Astrocyte (in vitro differentiated cells and primary cell): ENCODE measurements around the gene MOB3A.

Experiments
- EZH2 ChIP-seq: IDR thresholded peaks from 2 replicates; pipeline ENCODE4 v1.6.1; 2012; ENCODE audit warnings: mild to moderate bottlenecking, low read length, inconsistent platforms; ENCODE audit not compliant: insufficient read depth
- TF ChIP-seq, protein P1 (sequence below): IDR thresholded peaks from 2 replicates; pipeline ENCODE4 v1.5.1; 2011; ENCODE audit warnings: low read depth, mild to moderate bottlenecking, inconsistent platforms, low read length, moderate library complexity; ENCODE audit not compliant: insufficient read depth

DNA sequence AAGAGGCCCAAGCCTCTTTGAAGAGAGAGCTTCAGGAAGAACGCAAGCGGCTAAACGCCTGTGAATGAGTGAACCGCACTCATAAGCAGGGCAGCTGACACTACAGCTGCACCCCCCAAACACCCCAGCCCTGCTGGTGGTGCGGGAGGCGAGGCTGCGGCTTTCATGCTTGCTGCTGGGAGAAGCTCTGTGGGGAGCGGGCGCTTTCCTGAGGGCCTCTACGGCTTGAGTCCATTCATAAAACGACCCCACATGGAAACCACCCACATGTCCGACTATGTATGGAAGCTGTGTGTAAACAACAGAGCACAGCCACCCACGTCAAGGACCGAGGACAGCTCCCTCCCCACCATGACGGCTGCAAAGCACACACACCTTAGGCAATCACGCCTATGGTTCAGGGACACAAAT, 49.7 kb upstream of the MOB3A start:
- TF ChIP-seq, protein P1, sequence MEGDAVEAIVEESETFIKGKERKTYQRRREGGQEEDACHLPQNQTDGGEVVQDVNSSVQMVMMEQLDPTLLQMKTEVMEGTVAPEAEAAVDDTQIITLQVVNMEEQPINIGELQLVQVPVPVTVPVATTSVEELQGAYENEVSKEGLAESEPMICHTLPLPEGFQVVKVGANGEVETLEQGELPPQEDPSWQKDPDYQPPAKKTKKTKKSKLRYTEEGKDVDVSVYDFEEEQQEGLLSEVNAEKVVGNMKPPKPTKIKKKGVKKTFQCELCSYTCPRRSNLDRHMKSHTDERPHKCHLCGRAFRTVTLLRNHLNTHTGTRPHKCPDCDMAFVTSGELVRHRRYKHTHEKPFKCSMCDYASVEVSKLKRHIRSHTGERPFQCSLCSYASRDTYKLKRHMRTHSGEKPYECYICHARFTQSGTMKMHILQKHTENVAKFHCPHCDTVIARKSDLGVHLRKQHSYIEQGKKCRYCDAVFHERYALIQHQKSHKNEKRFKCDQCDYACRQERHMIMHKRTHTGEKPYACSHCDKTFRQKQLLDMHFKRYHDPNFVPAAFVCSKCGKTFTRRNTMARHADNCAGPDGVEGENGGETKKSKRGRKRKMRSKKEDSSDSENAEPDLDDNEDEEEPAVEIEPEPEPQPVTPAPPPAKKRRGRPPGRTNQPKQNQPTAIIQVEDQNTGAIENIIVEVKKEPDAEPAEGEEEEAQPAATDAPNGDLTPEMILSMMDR = no peak
- no peak for TF ChIP-seq EZH2
